Transverse colon (tissue), 4 donors: Measurements from ENCODE around the gene POLD4. TPM values are rescaled to one million over a fixed set of nuclear protein-coding genes. Genes with fewer than 3 reads are reported as not detected.

Source experiments
- DNase-seq: peaks from one replicate; pipeline ENCODE4 v3.0.0-alpha.2; 2019
- H3K27ac ChIP-seq, 4 donors: fragments of 200-600 bp; sonication (generic); 2 replicates each; pipeline ENCODE4 v1.5.1; 2016 to 2018; ENCODE audit warnings: inconsistent platforms in 4 of 4
- H3K27me3 ChIP-seq: fragments of 200-600 bp; sonication (generic); 2 replicates; pipeline ENCODE4 v1.5.1; 2017; ENCODE audit warnings: inconsistent platforms
- H3K36me3 ChIP-seq, 4 donors: fragments of 200-600 bp; sonication (generic); 2 replicates each; pipeline ENCODE4 v1.5.1; 2017 to 2019; ENCODE audit warnings: inconsistent platforms in 4 of 4
- H3K4me1 ChIP-seq, 4 donors: fragments of 200-600 bp; sonication (generic); 2 replicates each; pipeline ENCODE4 v1.5.1; 2017 to 2020; ENCODE audit warnings: inconsistent platforms in 4 of 4
- H3K4me3 ChIP-seq, 4 donors: fragments of 200-600 bp; sonication (generic); 1 replicate in 1 of 4; 2 replicates in 3 of 4; pipeline versions ENCODE4 v1.5.1 to v1.6.1; 2017 to 2019; ENCODE audit warnings: inconsistent platforms in 4 of 4
- H3K9me3 ChIP-seq, 2 donors: fragments of 200-600 bp; sonication (generic); 2 replicates each; pipeline ENCODE4 v1.5.1; 2017 to 2019; ENCODE audit warnings: inconsistent platforms in 2 of 2
- CTCF ChIP-seq, 5 experiments: fragments of 200-600 bp in 3 of 5; fragments of 450-650 bp in 2 of 5; sonication (generic) in 3 of 5; IDR thresholded peaks; 1 replicate in 2 of 5; 2 replicates in 3 of 5; pipeline ENCODE4 v1.5.1; 2016 to 2017; ENCODE audit warnings: antibody characterized with exemption in 5 of 5, inconsistent platforms in 3 of 5, mild to moderate bottlenecking in 2 of 5, moderate library complexity in 1 of 5
- EP300 ChIP-seq: sonication (generic); formaldehyde crosslinking; IDR thresholded peaks from one replicate; pipeline ENCODE4 v1.6.1; 2017; ENCODE audit warnings: antibody characterized with exemption, low read depth
- POLR2A ChIP-seq: fragments of 450-650 bp; IDR thresholded peaks from one replicate; pipeline ENCODE4 v1.6.1; 2016; ENCODE audit warnings: antibody characterized with exemption, mild to moderate bottlenecking, moderate library complexity
- POLR2AphosphoS5 ChIP-seq, 3 donors: sonication (generic); formaldehyde crosslinking; IDR thresholded peaks; one replicate each; pipeline ENCODE4 v1.6.1; 2016; ENCODE audit warnings: antibody characterized with exemption in 3 of 3
- WGBS, 2 donors: methylation state at CpG; one replicate each; pipeline ENCODE4 v1.1.5; 2018; ENCODE audit warnings: low coverage in 1 of 2; 5-methylcytosine and 5-hydroxymethylcytosine counted together
- in situ Hi-C, 4 donors: fragments of 200-750 bp; cut with MboI; loops; one replicate each; pipeline versions ENCODE4 v1.15.0 to v1.15.1; 2017; ENCODE audit warnings: low sequenced_read_pairs in 3 of 4, low pct_ligation_motif_present in 1 of 4, low pct_unique_long_range_greater_than_20kb in 1 of 4
- intact Hi-C: fragments of 100-400 bp; cut with DNase I; formaldehyde crosslinking; loops from one replicate; pipeline ENCODE4 v1.15.1; 2023; ENCODE audit warnings: low total_unique reads
- total RNA-seq, 4 donors: library from RNA; depleted of rRNA; stranded (reverse); fragments of >200 nt; gene quantifications; one replicate each; pipeline ENCODE4 v1.1.0, GENCODE V29; 2016

POLD4 gene
- total RNA-seq, 4 donors from 2014 or later = 261 to 372 (median 319) TPM

DNA sequence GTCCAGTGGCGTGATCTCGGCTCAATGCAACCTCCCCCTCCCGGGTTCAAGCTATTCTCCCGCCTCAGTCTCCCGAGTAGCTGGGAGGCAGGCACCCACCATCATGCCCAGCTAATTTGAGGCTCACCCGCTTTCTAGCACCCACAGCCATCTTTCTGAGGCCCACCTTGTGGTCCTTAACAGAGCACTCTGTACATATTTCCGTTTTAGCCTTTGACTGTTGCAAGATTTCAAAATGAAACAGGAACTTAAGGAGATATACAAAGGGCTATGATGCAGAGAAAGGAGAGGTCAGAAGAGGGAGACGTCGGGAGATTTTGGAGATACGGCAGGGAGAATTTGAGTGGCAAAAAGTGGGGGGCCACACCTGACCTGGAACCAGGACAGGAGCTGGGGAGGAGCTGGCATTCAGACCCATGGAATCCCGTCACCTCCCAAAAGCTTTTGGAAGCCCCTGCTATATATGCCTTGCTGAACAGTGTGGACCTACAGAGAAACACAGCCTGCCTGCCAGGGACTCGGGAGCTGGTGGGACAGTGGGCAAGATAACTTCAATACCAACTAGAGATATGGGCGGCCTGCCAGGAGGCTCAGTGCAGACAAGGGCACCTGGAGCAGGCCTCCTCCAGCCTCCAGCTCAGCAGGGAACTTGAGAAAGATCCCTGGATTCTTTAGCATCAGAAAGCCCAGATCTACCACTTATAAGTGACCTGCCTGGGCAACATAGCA is 28.1 kb upstream of the POLD4 start:
- peaks cover 4 to 12% (median 11%) of the 10 kb centered on the region in 4 donors for H3K4me1 ChIP-seq
- H3K27me3 ChIP-seq = no peaks in the 10 kb centered on the region
- H3K4me3 ChIP-seq = no peak overlapping the region
- no peaks in the 10 kb centered on the region for H3K9me3 ChIP-seq
- intact Hi-C loops (loop anchor here (5.0 kb wide), 1 partner anchor 34 kb away; no protein-coding TSS in a partner anchor), in situ Hi-C loops (loop anchor here in 2 of 4 donors (5.0 to 25.0 kb wide), 2 partner anchors 119 kb away; partner anchors contain the start of gene GRK2 (in 1 of the 2))
- no peak for DNase-seq
- peak overlapping the region in 1 of 4 donors; percentile 41 for H3K27ac ChIP-seq
- 73 to 83% methylated on average over 8 to 13 of the region's 13 CpGs for WGBS, 2 donors
- TF ChIP-seq POLR2A (no peak), CTCF (IDR thresholded peaks at IDR 0.05) (no peak), EP300 (no peak), POLR2AphosphoS5 (IDR thresholded peaks at IDR 0.05) (no peak)
- H3K36me3 ChIP-seq = no peaks in the 10 kb centered on the region

GRCh38 chr11:67379061-67380058 is 26.0 kb upstream of the POLD4 start:
- in situ Hi-C loops = loop anchor here in 2 of 4 donors (5.0 to 25.0 kb wide), 2 partner anchors 117 kb away; partner anchors contain the start of gene GRK2 (in 1 of the 2)

DNA sequence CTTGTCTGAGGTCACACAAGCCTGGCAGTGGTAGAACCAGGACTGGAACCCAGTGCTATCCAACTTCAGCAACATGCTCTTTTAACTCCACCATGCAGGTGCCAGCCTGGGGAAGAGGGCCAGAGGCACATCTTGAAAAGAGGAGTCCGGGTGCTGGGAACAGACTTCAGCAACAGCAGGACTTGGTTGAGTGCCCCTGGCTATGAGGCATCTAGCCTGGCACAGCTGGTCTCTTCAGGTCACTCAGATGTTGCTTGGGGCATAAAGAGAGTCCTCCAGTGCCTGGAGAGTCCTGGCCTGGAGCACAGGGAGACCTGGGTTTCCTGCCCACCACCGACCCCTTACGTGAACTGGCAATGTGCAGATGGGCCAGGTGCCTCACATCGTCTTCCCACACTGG is 25.2 kb upstream of the POLD4 start:
- no peak for DNase-seq
- Histone ChIP-seq H3K27ac (no peak overlapping the region), H3K4me1 (peaks cover 10 to 26% (median 24%) of the 10 kb centered on the region in 4 donors), H3K36me3 (no peaks in the 10 kb centered on the region), H3K4me3 (no peak overlapping the region), H3K9me3 (no peaks in the 10 kb centered on the region), H3K27me3 (no peaks in the 10 kb centered on the region)
- intact Hi-C loops (no loop called here), in situ Hi-C loops (loop anchor here in 1 of 4 donors (25.0 kb wide), 1 partner anchor 116 kb away; the partner anchor contains the start of gene GRK2)
- WGBS, 2 donors = 91% methylated on average over 4 of the region's 4 CpGs; no CpG with 5 or more reads in 1 of the 2 donors
- no peak for TF ChIP-seq POLR2AphosphoS5 (IDR thresholded peaks at IDR 0.05)
- no peak for TF ChIP-seq EP300
- TF ChIP-seq CTCF (IDR thresholded peaks at IDR 0.05) = no peak
- TF ChIP-seq POLR2A = no peak

More at GRCh38 chr11:67379061-67380058, 26.0 kb upstream of the POLD4 start:
- Histone ChIP-seq H3K9me3 (no peaks in the 10 kb centered on the region), H3K4me3 (no peak overlapping the region), H3K36me3 (no peaks in the 10 kb centered on the region), H3K4me1 (peaks cover 9 to 18% (median 16%) of the 10 kb centered on the region in 4 donors), H3K27me3 (no peaks in the 10 kb centered on the region), H3K27ac (no peak overlapping the region)
- TF ChIP-seq CTCF (IDR thresholded peaks at IDR 0.05) (no peak), EP300 (no peak), POLR2AphosphoS5 (IDR thresholded peaks at IDR 0.05) (no peak), POLR2A (no peak)
- intact Hi-C loops = loop anchor here (5.0 kb wide), 1 partner anchor 32 kb away; no protein-coding TSS in a partner anchor
- 71 to 76% methylated on average over 4 to 23 of the region's 23 CpGs for WGBS, 2 donors
- no peak for DNase-seq
